Fibroblast of the aortic adventitia (primary cell): ENCODE measurements around the gene OPCML. TPM values are rescaled to one million over a fixed set of nuclear protein-coding genes. Genes with fewer than 3 reads are reported as not detected.

ENCODE experiments used
- DNase-seq: peaks from one replicate; pipeline ENCODE4 v3.0.0-alpha.2; 2010; ENCODE audit warnings: low read depth
- H3K4me3 ChIP-seq: 2 replicates; pipeline ENCODE4 v1.5.1; 2011; ENCODE audit warnings: low read depth, mild to moderate bottlenecking, control low read depth, low read length, moderate library complexity
- total RNA-seq: library from RNA; depleted of rRNA; stranded (reverse); fragments of >200 nt; gene quantifications from 2 replicates; pipeline ENCODE4 v1.2.3, GENCODE V29; 2012; ENCODE audit warnings: low replicate concordance
- TF ChIP-seq, protein P1 (sequence below): IDR thresholded peaks from 2 replicates; pipeline ENCODE4 v1.5.1; 2011; ENCODE audit warnings: mild to moderate bottlenecking, low read length, control low read depth, inconsistent platforms; ENCODE audit not compliant: insufficient read depth

OPCML gene
- total RNA-seq, 1 donor: 0.18 TPM

GRCh38 chr11:133491680-133492383, 40.5 kb downstream of the OPCML start:
- DNase-seq: no peak
- no peak overlapping the region for H3K4me3 ChIP-seq
- TF ChIP-seq, protein P1, sequence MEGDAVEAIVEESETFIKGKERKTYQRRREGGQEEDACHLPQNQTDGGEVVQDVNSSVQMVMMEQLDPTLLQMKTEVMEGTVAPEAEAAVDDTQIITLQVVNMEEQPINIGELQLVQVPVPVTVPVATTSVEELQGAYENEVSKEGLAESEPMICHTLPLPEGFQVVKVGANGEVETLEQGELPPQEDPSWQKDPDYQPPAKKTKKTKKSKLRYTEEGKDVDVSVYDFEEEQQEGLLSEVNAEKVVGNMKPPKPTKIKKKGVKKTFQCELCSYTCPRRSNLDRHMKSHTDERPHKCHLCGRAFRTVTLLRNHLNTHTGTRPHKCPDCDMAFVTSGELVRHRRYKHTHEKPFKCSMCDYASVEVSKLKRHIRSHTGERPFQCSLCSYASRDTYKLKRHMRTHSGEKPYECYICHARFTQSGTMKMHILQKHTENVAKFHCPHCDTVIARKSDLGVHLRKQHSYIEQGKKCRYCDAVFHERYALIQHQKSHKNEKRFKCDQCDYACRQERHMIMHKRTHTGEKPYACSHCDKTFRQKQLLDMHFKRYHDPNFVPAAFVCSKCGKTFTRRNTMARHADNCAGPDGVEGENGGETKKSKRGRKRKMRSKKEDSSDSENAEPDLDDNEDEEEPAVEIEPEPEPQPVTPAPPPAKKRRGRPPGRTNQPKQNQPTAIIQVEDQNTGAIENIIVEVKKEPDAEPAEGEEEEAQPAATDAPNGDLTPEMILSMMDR: no peak

GRCh38 chr11:133480722-133481121, 51.6 kb downstream of the OPCML start:
- DNase-seq: no peak
- TF ChIP-seq, protein P1: no peak
- H3K4me3 ChIP-seq: no peak overlapping the region

DNA sequence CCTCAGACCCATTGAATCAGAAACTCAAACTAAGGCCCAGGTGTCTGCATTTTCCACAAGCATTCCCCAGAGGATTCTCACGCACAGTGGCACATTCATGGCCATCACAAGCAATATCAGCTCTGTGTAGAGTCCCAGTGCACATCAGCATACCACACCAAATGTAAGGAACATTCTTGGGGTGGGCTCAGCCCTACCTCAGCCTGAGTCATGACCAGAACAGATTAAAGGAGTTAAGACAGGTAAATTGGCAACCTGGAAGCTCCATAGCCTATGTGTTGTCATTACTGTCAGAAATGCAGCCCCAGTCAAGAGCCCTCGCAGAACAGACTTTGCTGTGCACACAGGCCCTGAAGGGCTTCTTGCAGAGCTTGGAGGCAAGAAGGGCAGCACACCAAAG, 53.1 kb downstream of the OPCML start:
- TF ChIP-seq, protein P1: no peak
- no peak for DNase-seq
- H3K4me3 ChIP-seq: no peak overlapping the region

DNA sequence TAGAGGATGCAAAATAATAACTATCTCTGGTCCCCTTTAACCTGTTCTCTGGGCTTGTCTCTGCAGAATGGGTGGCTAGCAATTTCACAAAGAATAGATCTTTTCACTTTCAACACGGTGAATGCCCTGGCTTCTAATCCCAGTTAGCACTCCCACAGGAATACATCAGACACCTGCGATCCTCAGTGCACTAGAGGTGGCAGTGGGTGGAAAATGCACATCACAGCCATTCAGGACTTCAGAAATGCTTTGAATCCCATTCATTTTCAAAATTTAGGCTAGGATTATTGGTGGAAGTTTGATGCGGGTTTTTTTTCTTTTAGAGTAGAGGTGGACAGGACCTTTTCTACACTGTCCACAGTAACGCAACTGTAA, 55.1 kb downstream of the OPCML start:
- no peak overlapping the region for H3K4me3 ChIP-seq
- no peak for DNase-seq
- TF ChIP-seq, protein P1: no peak

- DNase-seq: no peak
- TF ChIP-seq, protein P1: no peak
- H3K4me3 ChIP-seq: no peak overlapping the region
Observed at GRCh38 chr11:133476570-133477250, 55.6 kb downstream of the OPCML start.

DNA sequence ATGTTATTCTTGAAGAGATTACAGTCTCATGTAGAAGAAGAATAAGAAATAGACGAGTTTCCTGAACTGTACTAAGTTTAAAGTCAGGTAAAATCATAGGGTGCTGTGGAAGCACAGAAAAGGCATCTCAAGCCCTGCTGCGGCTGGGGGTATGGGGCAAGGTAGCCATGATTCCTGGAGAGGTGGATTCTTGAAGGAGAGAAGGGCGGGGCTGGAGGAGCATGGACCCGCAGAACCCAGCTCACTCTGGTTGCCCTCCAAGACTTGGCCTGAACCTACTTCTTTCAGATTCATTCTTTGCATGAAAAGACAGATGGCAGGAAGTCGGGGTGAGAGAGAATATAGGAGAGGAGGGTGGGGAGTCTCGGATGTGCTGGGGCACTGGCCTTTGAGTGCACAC, 57.8 kb downstream of the OPCML start:
- DNase-seq: no peak
- TF ChIP-seq, protein P1: no peak

More for the DNA sequence above, 57.8 kb downstream of the OPCML start:
- H3K4me3 ChIP-seq: no peak overlapping the region
